Calu3 (cell line): Measurements from ENCODE around the gene RNF222. TPM values are rescaled to one million over a fixed set of nuclear protein-coding genes. Genes with fewer than 3 reads are reported as not detected.
"Not testable (repeated sequence)": the region's sequence is repeated elsewhere in the genome, so short reads cannot be mapped to it uniquely, and the experiment has no call there.

ENCODE experiments used
- BruUV-seq: library from RNA; stranded (reverse); fragments of 400-500 nt; replicated peaks from 2 replicates; lab custom pipeline; 2021; lab: Mats Ljungman, UMichigan
- CTCF ChIA-PET: fragments of 300-600 bp; sonication (Branson Sonifier 250); formaldehyde crosslinking; loops from one replicate; lab custom pipeline; 2022; ENCODE audit warnings: antibody characterized with exemption; lab: Charles Lee
- DNase-seq: peaks from one replicate; pipeline ENCODE4 v3.0.0; 2022
- H3K27ac Mint-ChIP-seq: one replicate; pipeline ENCODE4 v1.8.0; 2022; ENCODE audit warnings: mixed read lengths; ENCODE audit not compliant: unreplicated experiment
- H3K27me3 Mint-ChIP-seq: one replicate; pipeline ENCODE4 v1.8.0; 2022; ENCODE audit warnings: mixed read lengths; ENCODE audit not compliant: unreplicated experiment
- H3K36me3 Mint-ChIP-seq: one replicate; pipeline ENCODE4 v1.8.0; 2022; ENCODE audit warnings: mild to moderate bottlenecking, moderate library complexity, mixed read lengths; ENCODE audit not compliant: insufficient read depth, unreplicated experiment
- H3K4me1 Mint-ChIP-seq: one replicate; pipeline ENCODE4 v1.8.0; 2022; ENCODE audit warnings: mild to moderate bottlenecking, low read depth, mixed read lengths; ENCODE audit not compliant: unreplicated experiment
- H3K4me3 Mint-ChIP-seq: one replicate; pipeline ENCODE4 v1.8.0; 2022; ENCODE audit warnings: mild to moderate bottlenecking, low read depth, moderate library complexity, mixed read lengths; ENCODE audit not compliant: unreplicated experiment
- H3K9me3 Mint-ChIP-seq: one replicate; pipeline ENCODE4 v1.8.0; 2022; ENCODE audit warnings: low read depth, mixed read lengths; ENCODE audit not compliant: unreplicated experiment
- intact Hi-C: fragments of 100-400 bp; cut with micrococcal nuclease; formaldehyde crosslinking; loops from one replicate; pipeline ENCODE4 v1.10.0; 2022; ENCODE audit not compliant: unreplicated experiment
- total RNA-seq: library from RNA; stranded (reverse); gene quantifications from 2 replicates; pipeline ENCODE4 v1.2.3, GENCODE V29; 2022
- TF ChIP-seq, protein P1 (sequence below): fragments of 200-600 bp; IDR thresholded peaks from one replicate; pipeline ENCODE4 v1.8.0; 2022; ENCODE audit warnings: antibody characterized with exemption; ENCODE audit not compliant: unreplicated experiment

The RNF222 gene
- total RNA-seq, 1 experiment from 2014 or later, result not detected

DNA sequence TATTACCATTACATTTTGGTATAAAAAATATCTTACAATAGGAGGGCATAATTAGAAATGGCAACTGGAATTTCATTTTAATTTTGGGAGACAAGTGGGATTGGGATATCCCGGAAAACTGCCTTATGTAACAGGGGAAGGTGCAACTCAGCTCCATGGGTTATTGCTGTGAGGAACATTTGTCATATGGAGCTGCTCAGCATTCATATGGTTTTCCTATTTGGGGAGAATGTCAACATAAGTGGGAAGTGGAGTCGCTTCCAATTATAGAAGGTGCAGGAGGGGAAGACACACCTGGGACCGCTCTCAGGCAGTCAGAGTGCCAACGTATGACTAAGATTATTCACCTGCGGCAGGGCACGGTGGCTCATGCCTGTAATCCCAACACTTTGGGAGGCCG lies 47.3 kb downstream of the RNF222 start:
- Mint-ChIP-seq H3K27me3 (peaks cover 26% of the 10 kb centered on the region), H3K9me3 (no peaks in the 10 kb centered on the region), H3K36me3 (no peaks in the 10 kb centered on the region), H3K4me3 (no peak overlapping the region), H3K27ac (no peak overlapping the region), H3K4me1 (no peaks in the 10 kb centered on the region)
- no TSS peak for BruUV-seq
- TF ChIP-seq, protein P1, sequence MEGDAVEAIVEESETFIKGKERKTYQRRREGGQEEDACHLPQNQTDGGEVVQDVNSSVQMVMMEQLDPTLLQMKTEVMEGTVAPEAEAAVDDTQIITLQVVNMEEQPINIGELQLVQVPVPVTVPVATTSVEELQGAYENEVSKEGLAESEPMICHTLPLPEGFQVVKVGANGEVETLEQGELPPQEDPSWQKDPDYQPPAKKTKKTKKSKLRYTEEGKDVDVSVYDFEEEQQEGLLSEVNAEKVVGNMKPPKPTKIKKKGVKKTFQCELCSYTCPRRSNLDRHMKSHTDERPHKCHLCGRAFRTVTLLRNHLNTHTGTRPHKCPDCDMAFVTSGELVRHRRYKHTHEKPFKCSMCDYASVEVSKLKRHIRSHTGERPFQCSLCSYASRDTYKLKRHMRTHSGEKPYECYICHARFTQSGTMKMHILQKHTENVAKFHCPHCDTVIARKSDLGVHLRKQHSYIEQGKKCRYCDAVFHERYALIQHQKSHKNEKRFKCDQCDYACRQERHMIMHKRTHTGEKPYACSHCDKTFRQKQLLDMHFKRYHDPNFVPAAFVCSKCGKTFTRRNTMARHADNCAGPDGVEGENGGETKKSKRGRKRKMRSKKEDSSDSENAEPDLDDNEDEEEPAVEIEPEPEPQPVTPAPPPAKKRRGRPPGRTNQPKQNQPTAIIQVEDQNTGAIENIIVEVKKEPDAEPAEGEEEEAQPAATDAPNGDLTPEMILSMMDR, result no peak
- intact Hi-C loops, result no loop called here
- DNase-seq, result no peak
- CTCF ChIA-PET, result no interaction called here

DNA sequence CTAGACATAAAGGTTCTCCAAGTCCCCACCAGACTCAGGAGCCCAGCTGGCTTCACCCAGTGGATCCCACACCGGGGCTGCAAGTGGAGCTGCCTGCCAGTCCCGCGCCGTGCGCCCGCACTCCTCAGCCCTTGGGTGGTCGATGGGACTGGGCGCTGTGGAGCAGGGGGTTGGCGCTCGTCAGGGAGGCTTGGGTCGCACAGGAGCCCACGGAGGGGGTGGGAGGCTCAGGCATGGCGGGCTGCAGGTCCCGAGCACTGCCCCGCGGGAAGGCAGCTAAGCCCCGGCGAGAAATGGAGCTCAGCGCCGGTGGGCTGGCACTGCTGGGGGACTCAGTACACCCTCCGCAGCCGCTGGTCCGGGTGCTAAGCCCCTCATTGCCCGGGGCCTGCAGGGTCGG lies 50.6 kb downstream of the RNF222 start:
- H3K27ac Mint-ChIP-seq, H3K4me1 Mint-ChIP-seq, DNase-seq, CTCF ChIA-PET, H3K4me3 Mint-ChIP-seq, H3K9me3 Mint-ChIP-seq, H3K36me3 Mint-ChIP-seq, BruUV-seq, intact Hi-C loops: not testable (repeated sequence)
- H3K27me3 Mint-ChIP-seq, result peaks cover 24% of the 10 kb centered on the region

DNA sequence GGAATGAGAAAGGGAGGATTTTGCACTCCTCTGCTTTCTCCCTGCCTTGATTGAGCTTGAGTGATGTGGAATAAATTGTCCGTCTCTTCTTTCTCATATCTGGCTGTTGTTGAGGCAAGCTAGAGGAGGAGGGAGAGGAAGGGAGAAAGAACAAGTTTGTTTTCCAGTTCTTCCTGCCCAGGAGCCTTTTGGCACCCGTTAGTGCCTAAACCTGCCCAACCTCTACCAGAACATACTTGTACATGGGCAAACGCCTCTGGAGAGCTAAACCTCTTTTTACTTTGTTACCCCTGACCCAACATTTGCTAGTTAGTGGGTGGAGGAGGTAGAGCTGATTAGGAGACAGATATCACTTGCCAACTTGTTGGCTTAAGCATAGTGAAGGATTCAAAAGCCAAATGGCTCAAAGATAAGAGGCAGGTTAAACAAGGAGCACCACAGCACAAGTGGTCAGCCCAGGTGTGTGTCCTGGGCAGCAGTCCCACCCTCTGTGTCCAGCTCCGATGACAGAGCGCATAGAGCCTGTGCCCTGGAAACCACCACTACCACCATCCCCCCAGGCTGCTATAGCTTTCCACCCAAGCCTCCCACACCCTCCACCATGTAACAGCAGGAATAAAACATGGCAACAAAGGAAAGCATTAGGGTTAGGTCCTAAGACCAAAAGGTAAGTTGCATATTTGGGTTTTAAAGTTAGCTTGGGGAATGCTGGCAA lies 51.5 kb downstream of the RNF222 start:
- BruUV-seq, result no TSS peak
- Mint-ChIP-seq H3K36me3 (no peaks in the 10 kb centered on the region), H3K9me3 (no peaks in the 10 kb centered on the region), H3K27ac (no peak overlapping the region), H3K4me1 (no peaks in the 10 kb centered on the region), H3K27me3 (peaks cover 24% of the 10 kb centered on the region), H3K4me3 (no peak overlapping the region)
- TF ChIP-seq, protein P1, result no peak
- DNase-seq, result no peak
- intact Hi-C loops, result no loop called here
- CTCF ChIA-PET, result no interaction called here

DNA sequence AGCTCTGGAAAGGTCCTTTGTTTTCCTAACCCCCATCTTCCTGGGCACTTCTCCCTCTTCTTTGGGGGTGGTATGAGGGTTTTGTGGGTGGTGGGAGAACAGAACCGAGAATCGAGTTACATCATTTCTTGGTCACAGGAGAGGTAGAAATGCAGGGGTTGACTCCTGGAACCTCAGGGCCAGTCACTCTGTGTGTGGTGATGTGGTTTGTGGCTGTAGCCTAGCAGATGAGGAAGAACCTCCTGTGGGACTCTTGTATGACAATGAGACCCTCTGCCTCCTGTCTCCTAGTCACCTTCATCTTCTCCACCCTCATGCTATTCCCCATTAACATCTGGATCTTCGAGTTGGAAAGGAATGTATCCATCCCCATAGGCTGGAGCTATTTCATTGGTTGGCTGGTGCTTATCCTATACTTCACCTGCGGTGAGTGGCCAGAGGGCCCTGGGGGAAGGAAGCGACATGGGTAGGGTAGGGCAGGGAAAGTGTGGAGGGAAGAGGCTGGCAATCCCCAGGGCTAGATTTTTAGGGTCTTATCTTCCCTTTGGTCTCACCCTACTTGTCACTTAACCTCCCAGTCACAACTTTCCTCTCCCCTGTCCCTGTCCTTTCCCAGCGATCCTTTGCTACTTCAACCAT lies 52.5 kb downstream of the RNF222 start:
- Mint-ChIP-seq H3K9me3 (no peaks in the 10 kb centered on the region), H3K4me1 (no peaks in the 10 kb centered on the region), H3K4me3 (no peak overlapping the region), H3K36me3 (no peaks in the 10 kb centered on the region), H3K27ac (no peak overlapping the region), H3K27me3 (peaks cover 24% of the 10 kb centered on the region)
- BruUV-seq, result no TSS peak
- intact Hi-C loops, result no loop called here
- CTCF ChIA-PET, result interaction anchor here (0.6 kb wide), 1 partner anchor 13 kb away, joined by 3 read pairs; no protein-coding TSS in a partner anchor
- no peak for DNase-seq
- TF ChIP-seq, protein P1, result no peak

DNA sequence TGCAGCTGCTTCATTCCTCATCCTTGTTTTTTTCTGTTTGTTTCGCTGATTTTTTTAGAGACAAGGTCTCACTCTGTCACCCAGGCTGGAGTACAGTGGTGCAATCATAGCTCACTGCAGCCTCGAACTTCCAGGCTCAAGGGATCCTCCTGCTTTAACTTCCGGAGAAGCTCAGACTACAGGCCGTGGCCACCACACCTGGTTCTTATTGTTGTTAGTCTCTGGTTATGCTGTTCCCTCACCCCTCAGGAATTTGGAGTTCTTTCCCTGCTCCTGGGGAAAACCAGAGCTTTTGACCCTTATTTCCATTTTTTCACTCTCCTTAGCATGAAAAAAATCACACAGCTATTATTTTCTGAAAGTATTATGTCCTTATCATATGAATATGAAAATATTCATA lies 56.2 kb downstream of the RNF222 start:
- intact Hi-C loops, result no loop called here
- Mint-ChIP-seq H3K27me3 (peaks cover 34% of the 10 kb centered on the region), H3K36me3 (no peaks in the 10 kb centered on the region), H3K27ac (no peak overlapping the region), H3K4me3 (no peak overlapping the region), H3K4me1 (no peaks in the 10 kb centered on the region), H3K9me3 (no peaks in the 10 kb centered on the region)
- DNase-seq, result no peak
- TF ChIP-seq, protein P1, result no peak
- BruUV-seq, result no TSS peak
- CTCF ChIA-PET, result interaction anchor here (0.6 kb wide), 1 partner anchor 12 kb away, joined by 3 read pairs; no protein-coding TSS in a partner anchor
